ENCODE measurements around the gene BTBD16. TPM values are rescaled to one million over a fixed set of nuclear protein-coding genes. Genes with fewer than 3 reads are reported as not detected.

The BTBD16 gene
- total RNA-seq, 4 donors from 2014 or later: not detected

- no peaks in the 10 kb centered on the region for H3K27me3 ChIP-seq
- intact Hi-C loops (cut with DNase I): no loop called here
- no peak overlapping the region for H3K27ac ChIP-seq
- no peak for DNase-seq
- H3K36me3 ChIP-seq: no peaks in the 10 kb centered on the region
- no peak for TF ChIP-seq CTCF (IDR thresholded peaks at IDR 0.05)
- no peak for TF ChIP-seq POLR2A (IDR thresholded peaks at IDR 0.05)
- H3K4me3 ChIP-seq: no peak overlapping the region
- 82 to 85% methylated on average over 7 to 9 of the region's 9 CpGs for WGBS, 2 donors
- H3K4me1 ChIP-seq: peaks cover 0 to 70% (median 14%) of the 10 kb centered on the region in 3 donors
- H3K9me3 ChIP-seq: no peaks in the 10 kb centered on the region
Measured at GRCh38 chr10:122344741-122345258, 73.7 kb downstream of the BTBD16 start.

- Histone ChIP-seq H3K9me3 (no peaks in the 10 kb centered on the region), H3K4me3 (no peak overlapping the region), H3K27ac (no peak overlapping the region), H3K36me3 (no peaks in the 10 kb centered on the region), H3K27me3 (no peaks in the 10 kb centered on the region), H3K4me1 (peaks cover 0 to 58% (median 8%) of the 10 kb centered on the region in 3 donors)
- TF ChIP-seq CTCF (IDR thresholded peaks at IDR 0.05) (no peak), POLR2A (IDR thresholded peaks at IDR 0.05) (no peak)
- no peak for DNase-seq
- 84 to 85% methylated on average over 4 of the region's 4 CpGs for WGBS, 2 donors
- intact Hi-C loops (cut with DNase I): no loop called here
Measured at GRCh38 chr10:122346326-122346950, 75.3 kb downstream of the BTBD16 start.

GRCh38 chr10:122347170-122347841 is 76.2 kb downstream of the BTBD16 start:
- intact Hi-C loops (cut with DNase I): no loop called here
- DNase-seq: no peak
- Histone ChIP-seq H3K27ac (no peak overlapping the region), H3K4me1 (peaks cover 0 to 49% (median 6%) of the 10 kb centered on the region in 3 donors), H3K4me3 (no peak overlapping the region), H3K27me3 (no peaks in the 10 kb centered on the region), H3K36me3 (no peaks in the 10 kb centered on the region), H3K9me3 (no peaks in the 10 kb centered on the region)
- 68 to 82% methylated on average over 3 to 7 of the region's 8 CpGs for WGBS, 2 donors
- no peak for TF ChIP-seq CTCF (IDR thresholded peaks at IDR 0.05)
- TF ChIP-seq POLR2A (IDR thresholded peaks at IDR 0.05): no peak

GRCh38 chr10:122348512-122348911 is 77.4 kb downstream of the BTBD16 start:
- intact Hi-C loops (cut with DNase I): no loop called here
- peaks cover 0 to 39% (median 6%) of the 10 kb centered on the region in 3 donors for H3K4me1 ChIP-seq
- 33 to 59% methylated on average over 3 to 4 of the region's 4 CpGs for WGBS, 2 donors
- no peak overlapping the region for H3K4me3 ChIP-seq
- no peaks in the 10 kb centered on the region for H3K27me3 ChIP-seq
- peak overlapping the region in 2 of 4 donors; percentile 13 to 60 for H3K27ac ChIP-seq
- no peak for DNase-seq
- H3K9me3 ChIP-seq: no peaks in the 10 kb centered on the region
- TF ChIP-seq POLR2A (IDR thresholded peaks at IDR 0.05): no peak
- no peak for TF ChIP-seq CTCF (IDR thresholded peaks at IDR 0.05)
- H3K36me3 ChIP-seq: no peaks in the 10 kb centered on the region

GRCh38 chr10:122348935-122349361 is 77.9 kb downstream of the BTBD16 start:
- no peaks in the 10 kb centered on the region for H3K9me3 ChIP-seq
- no peak for DNase-seq
- WGBS, 2 donors: 59 to 65% methylated on average over 6 to 7 of the region's 7 CpGs
- H3K27ac ChIP-seq: peak overlapping the region in 2 of 4 donors; percentile 13 to 60
- TF ChIP-seq POLR2A (IDR thresholded peaks at IDR 0.05) (no peak), CTCF (IDR thresholded peaks at IDR 0.05) (no peak)
- H3K4me3 ChIP-seq: no peak overlapping the region
- H3K27me3 ChIP-seq: no peaks in the 10 kb centered on the region
- intact Hi-C loops (cut with DNase I): no loop called here
- peaks cover 0 to 39% (median 6%) of the 10 kb centered on the region in 3 donors for H3K4me1 ChIP-seq
- H3K36me3 ChIP-seq: no peaks in the 10 kb centered on the region
